SU-DHL-6 (cell line): ENCODE measurements around the gene MTA3.

Experiments
- H2AFZ ChIP-seq: fragments of 200-600 bp; sonication (generic); 2 replicates; pipeline ENCODE4 v1.6.1; 2014; ENCODE audit warnings: low read depth, mild to moderate bottlenecking, moderate library complexity, mixed read lengths, antibody characterized with exemption, low read length; ENCODE audit not compliant: severe bottlenecking
- H3F3A ChIP-seq: fragments of 200-600 bp; shearing (Covaris generic); 2 replicates; pipeline ENCODE4 v1.6.0; 2016; ENCODE audit warnings: antibody characterized with exemption, mild to moderate bottlenecking; ENCODE audit not compliant: insufficient read depth
- H3K27ac ChIP-seq: fragments of 200-600 bp; sonication (generic); 2 replicates; pipeline ENCODE4 v1.5.1; 2016; ENCODE audit warnings: low read depth, mild to moderate bottlenecking, low read length, moderate library complexity, mixed read lengths
- H3K27me3 ChIP-seq: fragments of 200-600 bp; sonication (generic), shearing (Covaris generic); 2 replicates; pipeline ENCODE4 v1.6.0; 2014; ENCODE audit warnings: mild to moderate bottlenecking, low read length
- H3K36me3 ChIP-seq: fragments of 200-600 bp; sonication (generic); 2 replicates; pipeline ENCODE4 v1.6.1; 2014; ENCODE audit warnings: mild to moderate bottlenecking, low read length, mixed read lengths
- H3K4me2 ChIP-seq: fragments of 300-600, 200-600 bp; shearing (Covaris generic), sonication (generic); 2 replicates; pipeline ENCODE4 v1.6.0; 2014; ENCODE audit warnings: low read length, low read depth, mild to moderate bottlenecking; ENCODE audit not compliant: poor library complexity, severe bottlenecking
- H3K4me3 ChIP-seq: fragments of 200-600 bp; sonication (generic); 2 replicates; pipeline ENCODE4 v1.5.1; 2014; ENCODE audit warnings: antibody characterized with exemption, low read length, mild to moderate bottlenecking, mixed read lengths; ENCODE audit not compliant: insufficient read depth, poor library complexity, severe bottlenecking
- H3K79me2 ChIP-seq: fragments of 200-600 bp; sonication (generic); 2 replicates; pipeline ENCODE4 v1.6.1; 2014; ENCODE audit warnings: mild to moderate bottlenecking, low read length, moderate library complexity; ENCODE audit not compliant: insufficient read depth
- H3K9ac ChIP-seq: fragments of 200-600 bp; sonication (generic); 2 replicates; pipeline ENCODE4 v1.7.0; 2014; ENCODE audit warnings: mild to moderate bottlenecking, low read length
- H3K9me2 ChIP-seq: fragments of 200-600 bp; sonication (generic); replicated peaks from 2 replicates; pipeline ENCODE4 v1.6.1; 2014; ENCODE audit warnings: low read length; ENCODE audit not compliant: insufficient read depth
- H3K9me3 ChIP-seq: fragments of 200-600 bp; sonication (generic); 2 replicates; pipeline ENCODE4 v1.6.1; 2014; ENCODE audit warnings: low read length, mixed read lengths; ENCODE audit not compliant: insufficient read depth
- H4K20me1 ChIP-seq: fragments of 200-600 bp; sonication (generic); 2 replicates; pipeline ENCODE4 v1.6.1; 2014; ENCODE audit warnings: low read depth, mild to moderate bottlenecking, antibody characterized with exemption, low read length, moderate library complexity, mixed read lengths
- EZH2phosphoT487 ChIP-seq: fragments of 200-600 bp; sonication (generic), shearing (Covaris generic); conservative IDR thresholded peaks from 2 replicates; pipeline ENCODE4 v1.6.1; 2018; ENCODE audit warnings: mild to moderate bottlenecking, antibody characterized with exemption, low read length, moderate library complexity, mixed read lengths
- TF ChIP-seq, protein P1 (sequence below): fragments of 200-600 bp; sonication (generic); IDR thresholded peaks from one replicate; pipeline ENCODE4 v1.5.1; 2017; ENCODE audit warnings: antibody characterized with exemption, mild to moderate bottlenecking, low read length, moderate library complexity; ENCODE audit not compliant: insufficient read depth, poor library complexity, severe bottlenecking

The MTA3 gene

GRCh38 chr2:42797281-42797680, 228.8 kb downstream of the MTA3 start:
- no peaks in the 10 kb centered on the region for H3K9me3 ChIP-seq
- no peaks in the 10 kb centered on the region for H3K36me3 ChIP-seq
- no peak overlapping the region for H3K9ac ChIP-seq
- no peaks in the 10 kb centered on the region for H3K9me2 ChIP-seq
- H3K27me3 ChIP-seq, result no peaks in the 10 kb centered on the region
- no peak overlapping the region for H3K4me3 ChIP-seq
- H2AFZ ChIP-seq, result no peak overlapping the region
- H3K27ac ChIP-seq, result no peak overlapping the region
- H4K20me1 ChIP-seq, result no peaks in the 10 kb centered on the region
- no peak overlapping the region for H3K4me2 ChIP-seq
- no peaks in the 10 kb centered on the region for H3K79me2 ChIP-seq
- H3F3A ChIP-seq, result no peaks in the 10 kb centered on the region
- no peak for TF ChIP-seq EZH2phosphoT487
- TF ChIP-seq, protein P1, sequence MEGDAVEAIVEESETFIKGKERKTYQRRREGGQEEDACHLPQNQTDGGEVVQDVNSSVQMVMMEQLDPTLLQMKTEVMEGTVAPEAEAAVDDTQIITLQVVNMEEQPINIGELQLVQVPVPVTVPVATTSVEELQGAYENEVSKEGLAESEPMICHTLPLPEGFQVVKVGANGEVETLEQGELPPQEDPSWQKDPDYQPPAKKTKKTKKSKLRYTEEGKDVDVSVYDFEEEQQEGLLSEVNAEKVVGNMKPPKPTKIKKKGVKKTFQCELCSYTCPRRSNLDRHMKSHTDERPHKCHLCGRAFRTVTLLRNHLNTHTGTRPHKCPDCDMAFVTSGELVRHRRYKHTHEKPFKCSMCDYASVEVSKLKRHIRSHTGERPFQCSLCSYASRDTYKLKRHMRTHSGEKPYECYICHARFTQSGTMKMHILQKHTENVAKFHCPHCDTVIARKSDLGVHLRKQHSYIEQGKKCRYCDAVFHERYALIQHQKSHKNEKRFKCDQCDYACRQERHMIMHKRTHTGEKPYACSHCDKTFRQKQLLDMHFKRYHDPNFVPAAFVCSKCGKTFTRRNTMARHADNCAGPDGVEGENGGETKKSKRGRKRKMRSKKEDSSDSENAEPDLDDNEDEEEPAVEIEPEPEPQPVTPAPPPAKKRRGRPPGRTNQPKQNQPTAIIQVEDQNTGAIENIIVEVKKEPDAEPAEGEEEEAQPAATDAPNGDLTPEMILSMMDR, result no peak

DNA sequence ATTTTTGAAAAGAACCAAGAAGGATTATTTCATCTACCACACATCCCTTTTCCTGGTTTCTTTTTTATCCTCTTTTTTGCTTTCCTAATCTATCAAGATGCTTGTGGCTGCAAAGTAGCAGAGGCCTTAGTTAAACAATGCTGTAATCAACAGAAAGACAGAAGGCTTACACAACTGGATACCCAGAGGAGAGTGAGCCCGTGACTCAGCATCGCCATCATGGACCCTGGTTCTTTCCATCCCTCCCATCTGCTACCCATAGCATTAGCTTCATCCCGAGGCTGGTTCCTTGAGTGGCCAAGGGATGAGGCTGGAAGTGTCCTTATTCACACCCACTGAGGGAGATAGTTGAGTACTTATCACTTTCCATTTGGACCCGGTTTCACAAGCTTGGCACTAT, 231.4 kb downstream of the MTA3 start:
- H3K4me2 ChIP-seq, result no peak overlapping the region
- no peak overlapping the region for H2AFZ ChIP-seq
- no peaks in the 10 kb centered on the region for H4K20me1 ChIP-seq
- no peaks in the 10 kb centered on the region for H3F3A ChIP-seq
- no peak overlapping the region for H3K9ac ChIP-seq
- no peak for TF ChIP-seq EZH2phosphoT487
- TF ChIP-seq, protein P1, result no peak
- H3K9me3 ChIP-seq, result no peaks in the 10 kb centered on the region
- H3K79me2 ChIP-seq, result no peaks in the 10 kb centered on the region
- H3K9me2 ChIP-seq, result no peaks in the 10 kb centered on the region
- H3K36me3 ChIP-seq, result no peaks in the 10 kb centered on the region
- no peak overlapping the region for H3K27ac ChIP-seq
- no peak overlapping the region for H3K4me3 ChIP-seq
- H3K27me3 ChIP-seq, result no peaks in the 10 kb centered on the region

DNA sequence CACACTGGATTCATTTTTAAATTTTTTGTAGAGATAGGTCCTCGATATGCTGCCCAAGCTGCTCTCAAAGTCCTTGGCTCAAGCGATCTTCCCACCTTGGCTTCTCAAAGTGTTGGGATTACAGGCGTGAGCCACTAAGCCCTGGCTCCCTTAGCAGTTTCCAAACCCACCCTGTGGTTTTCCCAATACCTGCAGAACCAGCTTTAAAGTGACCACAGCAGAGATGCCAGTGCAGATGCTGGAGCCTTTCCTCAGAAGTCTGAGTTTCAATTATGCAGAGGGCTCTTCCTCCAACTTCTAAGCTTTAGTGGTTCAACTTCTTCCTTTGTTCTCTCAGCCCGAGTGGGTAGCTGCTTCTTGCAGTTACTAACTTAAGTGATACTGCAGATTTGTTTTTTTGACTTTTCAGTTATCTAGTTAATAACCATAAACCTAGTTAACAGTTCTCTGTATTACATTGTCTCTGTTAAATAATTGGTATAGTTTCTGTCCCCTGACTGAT, 232.1 kb downstream of the MTA3 start:
- no peak overlapping the region for H3K4me2 ChIP-seq
- H3K79me2 ChIP-seq, result no peaks in the 10 kb centered on the region
- no peak overlapping the region for H3K4me3 ChIP-seq
- H3K9me2 ChIP-seq, result no peaks in the 10 kb centered on the region
- no peaks in the 10 kb centered on the region for H3K36me3 ChIP-seq
- no peaks in the 10 kb centered on the region for H4K20me1 ChIP-seq
- TF ChIP-seq, protein P1, result no peak
- no peak for TF ChIP-seq EZH2phosphoT487
- no peaks in the 10 kb centered on the region for H3K27me3 ChIP-seq
- no peak overlapping the region for H3K9ac ChIP-seq
- no peaks in the 10 kb centered on the region for H3K9me3 ChIP-seq
- H3F3A ChIP-seq, result no peaks in the 10 kb centered on the region
- no peak overlapping the region for H3K27ac ChIP-seq
- H2AFZ ChIP-seq, result no peak overlapping the region
